Mucosa of gallbladder (tissue), 1 donor: ENCODE results near the gene HNRNPAB. TPM values are rescaled to one million over a fixed set of nuclear protein-coding genes. Genes with fewer than 3 reads are reported as not detected.

Experiments used
- DNase-seq: peaks from one replicate; pipeline ENCODE4 v3.0.0-alpha.2; 2020; ENCODE audit warnings: low spot score
- total RNA-seq: library from RNA; stranded (reverse); gene quantifications from one replicate; pipeline ENCODE4 v1.2.1, GENCODE V29; 2021
- donor health status: DM: no; HTN: no; CAD: no.

HNRNPAB gene
- 110 TPM for total RNA-seq

DNA sequence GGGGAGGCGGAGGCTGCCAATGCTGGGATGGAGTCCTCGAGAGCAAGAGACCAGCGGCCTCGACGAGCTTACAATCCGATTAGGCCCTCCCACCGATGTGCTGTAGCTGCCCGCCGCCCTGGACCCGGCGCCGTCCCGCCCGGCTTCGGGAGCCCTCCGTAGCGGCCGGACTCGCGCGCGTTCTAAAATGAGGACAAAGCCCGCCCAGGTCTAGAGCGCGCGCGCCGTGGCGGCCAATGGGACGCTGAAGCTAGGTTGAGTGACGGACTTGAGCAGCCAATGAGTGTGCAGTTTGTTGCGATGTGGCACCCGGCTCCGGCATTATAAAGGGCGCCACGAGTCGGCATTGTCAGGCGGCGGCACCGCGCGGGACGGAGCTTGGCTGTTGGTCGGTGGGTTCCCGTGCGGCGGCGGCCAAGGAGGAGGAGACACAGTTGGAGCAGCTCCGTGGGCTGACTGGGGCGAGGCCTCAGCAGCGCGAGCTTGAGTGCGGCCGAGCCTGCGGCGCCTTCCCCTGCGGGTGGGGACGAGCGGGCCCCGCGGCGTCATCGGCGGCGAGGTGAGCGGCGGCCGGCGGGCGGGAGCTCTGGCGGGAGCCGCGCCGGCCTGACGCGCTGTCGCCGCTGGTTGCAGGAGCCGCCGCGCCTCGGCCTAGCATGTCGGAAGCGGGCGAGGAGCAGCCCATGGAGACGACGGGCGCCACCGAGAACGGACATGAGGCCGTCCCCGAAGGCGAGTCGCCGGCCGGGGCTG, at the start of gene HNRNPAB:
HNRNPAB (plus strand) TSS at position 352 of the 753 bp plus-strand sequence; CDS start at position 657, 305 bp downstream.
- peak; percentile 97 for DNase-seq

GRCh38 chr5:178155065-178155464, 49.3 kb upstream of the HNRNPAB start:
- no peak for DNase-seq

DNA sequence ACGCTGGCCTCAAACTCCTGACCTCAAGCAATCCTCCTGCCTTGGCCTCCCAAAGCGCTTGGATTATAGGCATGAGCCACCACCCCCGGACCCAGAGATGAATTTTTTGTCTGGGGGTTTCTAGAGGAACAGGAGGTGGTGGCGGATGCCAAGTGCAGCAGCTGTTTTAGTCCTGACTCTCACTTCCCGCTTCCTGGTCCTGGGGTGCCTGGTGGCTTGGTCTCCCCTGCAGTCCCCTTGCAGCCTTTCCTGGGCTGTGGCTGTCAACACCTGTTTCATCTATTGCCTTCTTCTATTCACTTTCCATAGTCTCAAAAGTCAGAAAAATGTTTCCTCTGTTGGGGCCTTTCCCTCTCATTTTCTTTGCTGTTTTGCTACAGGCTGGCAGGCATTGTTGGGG, 44.2 kb upstream of the HNRNPAB start:
- no peak for DNase-seq

GRCh38 chr5:178162481-178162880, 41.9 kb upstream of the HNRNPAB start:
- DNase-seq: no peak

DNA sequence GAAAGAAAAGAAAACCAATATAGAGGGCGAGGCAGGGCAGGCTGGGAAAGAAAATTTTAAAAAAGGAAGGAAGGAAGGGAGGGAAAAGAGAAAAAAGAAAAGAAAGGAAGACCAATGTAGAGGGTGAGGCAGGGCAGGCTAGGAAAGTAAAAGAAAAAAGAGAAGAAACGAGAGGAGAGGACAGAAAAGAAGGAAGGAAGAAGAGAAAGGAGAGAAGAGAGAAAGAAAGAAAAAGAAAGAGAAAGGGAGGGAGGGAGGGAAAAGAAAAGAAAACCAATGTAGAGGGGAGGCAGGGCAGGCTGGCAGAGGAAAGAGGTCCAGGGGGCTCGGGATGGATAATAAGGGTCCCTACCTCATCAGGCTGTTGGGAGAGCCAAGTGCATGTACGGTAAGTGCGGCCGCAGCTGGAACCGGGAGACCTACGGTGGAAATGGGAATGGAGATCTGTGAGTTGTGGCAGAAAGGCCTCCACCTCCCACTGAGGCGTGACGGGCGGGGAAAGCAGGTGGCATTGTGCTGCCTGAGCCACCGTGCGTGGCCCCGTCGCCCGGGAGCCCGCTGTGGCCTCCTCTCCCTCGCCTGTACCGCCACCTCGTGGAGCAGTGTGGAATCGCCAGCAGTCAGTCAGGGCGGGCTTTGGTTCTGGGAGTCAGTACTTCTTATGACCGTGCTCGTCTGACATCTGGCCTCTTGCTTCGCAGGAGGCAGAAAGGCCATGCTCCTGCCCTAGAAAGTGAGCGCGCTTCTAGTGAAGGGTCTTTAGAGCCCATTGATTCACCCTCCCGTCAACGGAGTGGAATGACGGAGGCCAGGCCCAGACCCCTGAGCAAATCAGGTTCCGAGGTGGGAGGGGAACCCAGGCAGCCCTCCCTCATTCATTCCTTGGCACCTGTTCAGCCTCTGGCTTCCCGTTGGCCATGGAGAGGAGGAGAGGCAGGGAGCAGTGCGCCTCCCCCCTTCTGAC, 40.3 kb upstream of the HNRNPAB start:
- peak; percentile 77 for DNase-seq

DNA sequence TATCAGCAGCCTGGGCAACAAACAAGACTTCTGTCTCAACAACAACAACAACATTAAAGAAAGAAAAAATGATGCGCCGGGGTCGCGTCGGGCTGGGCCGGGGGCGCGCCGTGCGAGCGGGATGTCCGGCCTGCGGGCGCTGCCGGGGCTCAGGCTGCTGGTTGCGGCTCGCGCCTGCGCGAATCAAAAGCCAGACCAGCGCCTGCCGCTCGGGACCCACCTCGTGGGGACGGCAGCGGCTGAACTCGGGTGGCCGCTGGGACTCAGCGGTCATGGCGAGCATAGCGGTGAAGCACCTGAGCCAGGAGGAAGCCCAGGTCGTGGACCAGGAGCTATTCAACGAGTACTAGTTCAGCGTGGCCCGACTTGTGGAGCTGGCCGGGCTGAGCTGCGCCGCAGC, 38.8 kb upstream of the HNRNPAB start:
- no peak for DNase-seq

GRCh38 chr5:178170455-178170854, 33.9 kb upstream of the HNRNPAB start:
- no peak for DNase-seq

GRCh38 chr5:178174456-178174855, 29.9 kb upstream of the HNRNPAB start:
- DNase-seq: no peak

GRCh38 chr5:178176791-178177190, 27.5 kb upstream of the HNRNPAB start:
- DNase-seq: no peak

DNA sequence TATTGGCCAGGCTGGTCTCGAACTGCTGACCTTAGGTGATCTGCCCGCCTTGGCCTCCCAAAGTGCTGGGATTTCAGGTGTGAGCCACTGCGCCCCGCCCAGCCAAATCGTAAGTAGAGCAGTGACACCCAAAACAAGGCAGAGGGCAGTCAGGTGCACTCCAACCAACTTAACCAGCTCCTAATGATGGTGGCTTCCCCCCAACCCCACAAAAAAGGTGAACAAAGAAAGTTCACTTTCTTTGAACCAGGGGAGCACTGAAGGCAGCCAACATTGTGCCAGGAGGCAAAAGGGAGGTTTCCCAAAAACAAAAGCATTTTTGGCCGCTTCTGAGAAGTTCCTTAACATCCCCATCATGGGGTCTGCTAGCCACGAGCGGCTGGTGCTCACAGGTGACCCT, 26.8 kb upstream of the HNRNPAB start:
- no peak for DNase-seq

- DNase-seq: no peak
Measured at GRCh38 chr5:178180141-178180863, 24.0 kb upstream of the HNRNPAB start.

GRCh38 chr5:178182158-178182876, 22.0 kb upstream of the HNRNPAB start:
- DNase-seq: no peak

- DNase-seq: no peak
Measured at GRCh38 chr5:178186427-178186826, 17.9 kb upstream of the HNRNPAB start.

DNA sequence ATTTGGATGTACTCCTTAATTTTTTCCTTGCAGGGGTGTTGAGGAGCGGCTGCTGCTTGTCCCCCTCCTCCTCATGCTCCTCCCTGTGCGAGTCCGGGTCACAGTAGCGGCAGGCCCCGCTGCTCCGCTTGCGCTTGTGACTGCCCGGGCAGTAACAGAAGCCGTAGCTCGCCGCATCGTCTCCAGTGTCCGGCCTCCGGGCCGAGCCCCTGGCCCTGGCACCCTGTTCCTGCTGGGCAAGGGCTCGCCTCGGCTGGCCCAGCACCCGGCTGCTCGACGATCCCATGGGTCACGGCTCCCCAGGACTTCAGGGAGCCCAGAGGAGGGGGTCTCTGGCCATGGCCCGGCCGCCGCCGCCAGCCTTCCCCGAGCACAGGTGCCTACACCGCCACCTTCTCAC, 17.3 kb upstream of the HNRNPAB start, which contains the start of gene GMCL2:
GMCL2 (minus strand) TSS at position 358 of the 400 bp plus-strand sequence; CDS start at position 286, 72 bp downstream.
- DNase-seq: no peak

DNA sequence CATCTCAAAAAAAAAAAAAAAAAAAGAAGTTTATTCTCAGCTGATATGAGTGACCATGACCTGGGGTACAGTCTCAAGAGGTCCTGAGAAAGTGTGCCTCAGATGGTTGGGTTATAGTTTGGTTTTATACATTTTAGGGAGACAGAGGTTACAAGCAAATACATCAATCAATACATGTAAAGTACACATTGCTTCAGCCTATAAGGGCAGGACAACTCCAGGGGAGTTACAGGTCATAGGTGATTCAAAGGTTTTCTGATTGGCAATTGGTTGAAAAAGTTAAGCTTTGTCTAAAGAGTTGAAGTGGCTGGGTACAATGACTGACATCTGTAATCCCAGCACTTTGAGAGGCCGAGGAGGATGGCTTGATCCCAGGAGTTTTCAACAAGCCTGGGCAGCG, 14.9 kb upstream of the HNRNPAB start:
- DNase-seq: no peak

DNA sequence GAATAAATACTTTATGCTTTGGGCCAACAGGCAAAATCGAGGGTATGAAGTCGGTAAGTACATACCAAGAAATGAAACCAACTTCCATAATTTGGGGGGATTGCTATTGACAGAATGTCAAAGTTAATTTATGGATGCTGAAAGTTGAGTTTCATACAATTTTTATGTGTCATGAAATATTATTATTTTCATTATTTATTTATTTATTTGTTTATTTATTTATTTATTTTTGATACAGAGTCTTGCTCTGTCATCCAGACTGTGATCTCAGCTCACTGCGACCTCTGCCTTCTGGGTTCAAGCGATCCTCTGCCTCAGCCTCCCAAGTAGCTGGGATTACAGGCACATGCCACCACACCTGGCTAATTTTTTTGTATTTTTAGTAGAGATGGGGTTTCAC, 12.7 kb upstream of the HNRNPAB start:
- DNase-seq: no peak

GRCh38 chr5:178192244-178192643, 12.1 kb upstream of the HNRNPAB start:
- no peak for DNase-seq

DNA sequence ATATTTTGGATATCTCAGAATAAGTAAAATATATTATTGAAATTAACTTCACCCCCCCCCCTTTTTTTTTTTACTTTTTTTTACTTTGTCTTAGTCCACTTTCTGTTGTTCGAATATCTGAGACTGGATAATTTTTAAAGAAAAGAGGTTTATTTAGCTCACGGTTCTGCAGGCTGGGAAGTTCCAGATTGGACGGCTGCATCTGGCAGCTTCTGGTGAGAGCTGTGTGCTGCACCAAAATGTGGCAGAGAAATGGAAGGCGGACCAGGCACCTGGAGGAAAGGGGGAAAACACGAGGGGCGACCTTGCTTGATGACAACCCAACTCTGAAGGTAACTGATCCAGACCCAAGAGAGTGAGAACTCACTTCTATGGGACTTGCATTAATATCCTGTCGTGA, 11.5 kb upstream of the HNRNPAB start:
- no peak for DNase-seq

- DNase-seq: no peak
Measured at GRCh38 chr5:178193251-178193809, 11.0 kb upstream of the HNRNPAB start.

GRCh38 chr5:178194026-178194425, 10.3 kb upstream of the HNRNPAB start:
- DNase-seq: no peak

DNA sequence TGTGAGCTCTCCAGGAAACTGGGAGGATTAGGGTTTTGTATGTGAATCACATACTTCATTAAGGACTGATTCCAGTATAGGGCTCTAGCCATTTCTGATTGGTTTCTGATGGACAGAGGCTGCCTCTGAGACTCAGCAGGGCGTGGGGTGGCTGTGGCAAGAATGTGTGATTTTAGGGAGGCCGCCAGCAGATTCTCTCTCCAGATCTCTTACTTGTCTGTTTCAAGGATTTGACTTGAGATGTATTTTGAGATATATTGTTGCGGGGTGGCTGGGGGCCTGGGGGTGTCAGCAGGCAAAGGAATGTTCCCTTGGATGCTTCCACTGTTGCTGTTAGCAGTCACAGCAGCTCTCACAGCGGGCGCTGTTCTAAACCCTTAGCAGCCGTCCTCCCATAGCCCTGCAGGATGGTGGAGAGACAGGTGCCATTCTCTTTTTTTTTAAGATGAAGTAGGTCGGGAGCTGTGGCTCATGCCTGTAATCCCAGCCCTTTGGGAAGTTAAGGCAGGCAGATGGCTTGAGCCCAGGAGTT, 8.0 kb upstream of the HNRNPAB start:
- no peak for DNase-seq
